Keratinocyte (primary cell): Measurements from ENCODE around the gene APOL3. TPM values are rescaled to one million over a fixed set of nuclear protein-coding genes. Genes with fewer than 3 reads are reported as not detected.

Source experiments
- DNase-seq: peaks from one replicate; pipeline ENCODE4 v3.0.0-alpha.2; 2011; ENCODE audit warnings: low read depth, missing footprints, low spot score
- FAIRE-seq: peaks from 2 replicates; lab custom pipeline; 2011; peaks lifted over from hg19 to GRCh38; lab: Jason Lieb, UNC
- H2AFZ ChIP-seq: 2 replicates; pipeline ENCODE4 v1.6.0; 2012; ENCODE audit warnings: low read length, control low read depth, inconsistent platforms; ENCODE audit not compliant: control insufficient read depth
- H3K27ac ChIP-seq: 2 replicates; pipeline ENCODE4 v1.5.1; 2011; ENCODE audit warnings: low read length; ENCODE audit not compliant: control insufficient read depth, insufficient read depth
- H3K27me3 ChIP-seq: 3 replicates; pipeline ENCODE4 v1.6.0; 2011; ENCODE audit warnings: low read length; ENCODE audit not compliant: control insufficient read depth, insufficient read depth; ENCODE audit errors: extremely low read depth
- H3K36me3 ChIP-seq, 2 experiments: 2 replicates in 1 of 2; 3 replicates in 1 of 2; pipeline ENCODE4 v1.5.1; 2011; ENCODE audit warnings: low read length in 2 of 2, mild to moderate bottlenecking in 1 of 2; ENCODE audit not compliant: control insufficient read depth in 2 of 2, insufficient read depth in 2 of 2; ENCODE audit errors: extremely low read depth in 1 of 2
- H3K4me1 ChIP-seq: 3 replicates; pipeline ENCODE4 v1.5.1; 2011; ENCODE audit warnings: low read length; ENCODE audit not compliant: control insufficient read depth, insufficient read depth; ENCODE audit errors: extremely low read depth
- H3K4me2 ChIP-seq: 3 replicates; pipeline ENCODE4 v1.6.0; 2011; ENCODE audit warnings: low read depth, low read length; ENCODE audit not compliant: control insufficient read depth, insufficient read depth; ENCODE audit errors: extremely low read depth
- H3K4me3 ChIP-seq, 3 experiments: fragments of 200-600 bp in 1 of 3; sonication (generic) in 1 of 3; 2 replicates in 2 of 3; 3 replicates in 1 of 3; pipeline ENCODE4 v1.5.1; 2011 to 2016; ENCODE audit warnings: low read length in 3 of 3, mild to moderate bottlenecking in 3 of 3, control low read depth in 2 of 3, inconsistent platforms in 1 of 3, low read depth in 1 of 3, mixed read lengths in 1 of 3, mixed run types in 1 of 3, moderate library complexity in 1 of 3; ENCODE audit not compliant: control insufficient read depth in 2 of 3, insufficient read depth in 2 of 3; ENCODE audit errors: extremely low read depth in 1 of 3
- H3K79me2 ChIP-seq: 2 replicates; pipeline ENCODE4 v1.6.0; 2012; ENCODE audit warnings: low read length; ENCODE audit not compliant: control insufficient read depth, insufficient read depth
- H3K9ac ChIP-seq: 3 replicates; pipeline ENCODE4 v1.6.0; 2011; ENCODE audit warnings: low read length; ENCODE audit not compliant: control insufficient read depth, insufficient read depth; ENCODE audit errors: extremely low read depth
- H3K9me1 ChIP-seq: 3 replicates; pipeline ENCODE4 v1.6.0; 2011; ENCODE audit warnings: low read length; ENCODE audit not compliant: control insufficient read depth, insufficient read depth; ENCODE audit errors: extremely low read depth
- H3K9me3 ChIP-seq: 2 replicates; pipeline ENCODE4 v1.5.1; 2012; ENCODE audit warnings: low read depth, low read length; ENCODE audit not compliant: control insufficient read depth
- H4K20me1 ChIP-seq: 3 replicates; pipeline ENCODE4 v1.6.0; 2011; ENCODE audit warnings: low read length; ENCODE audit not compliant: control insufficient read depth, insufficient read depth; ENCODE audit errors: extremely low read depth
- EZH2 ChIP-seq: IDR thresholded peaks from one replicate; pipeline ENCODE4 v1.6.1; 2012; ENCODE audit warnings: inconsistent platforms, mild to moderate bottlenecking, low read length, moderate library complexity
- dilution Hi-C: fragments of 300-500 bp; cut with MboI; formaldehyde crosslinking; loops from one replicate; pipeline ENCODE4 v1.7.0; 2020; ENCODE audit warnings: low sequenced_read_pairs; ENCODE audit not compliant: extremely low pct_ligation_motif_present
- polyA plus RNA-seq, 5 experiments: library from polyadenylated mRNA; depleted of rRNA in 3 of 5; stranded (reverse) in 3 of 5; stranded (forward) in 1 of 5; unstranded in 1 of 5; fragments of >200 nt; gene quantifications; 1 replicate in 1 of 5; 2 replicates in 3 of 5; 3 replicates in 1 of 5; pipeline versions ENCODE4 v1.2.1 to v1.2.3, GENCODE V29; 2011 to 2012; ENCODE audit warnings: missing spikeins in 2 of 5, low read depth in 1 of 5, low replicate concordance in 1 of 5
- TF ChIP-seq, protein P1 (sequence below), 3 experiments: IDR thresholded peaks in 1 of 3; conservative IDR thresholded peaks in 1 of 3; optimal IDR thresholded peaks in 1 of 3; 2 replicates in 2 of 3; 3 replicates in 1 of 3; pipeline versions ENCODE3 to v1.5.1; 2011; ENCODE audit warnings: low read length in 3 of 3, mild to moderate bottlenecking in 3 of 3, moderate library complexity in 2 of 3, control low read depth in 1 of 3, inconsistent platforms in 1 of 3; ENCODE audit not compliant: insufficient read depth in 2 of 3; ENCODE audit errors: extremely low read depth in 1 of 3

Gene APOL3
- polyA plus RNA-seq, 1 donor (not counting 4 experiments of a cell fraction or from before 2014, with no cell fraction given): 0.92 TPM

DNA sequence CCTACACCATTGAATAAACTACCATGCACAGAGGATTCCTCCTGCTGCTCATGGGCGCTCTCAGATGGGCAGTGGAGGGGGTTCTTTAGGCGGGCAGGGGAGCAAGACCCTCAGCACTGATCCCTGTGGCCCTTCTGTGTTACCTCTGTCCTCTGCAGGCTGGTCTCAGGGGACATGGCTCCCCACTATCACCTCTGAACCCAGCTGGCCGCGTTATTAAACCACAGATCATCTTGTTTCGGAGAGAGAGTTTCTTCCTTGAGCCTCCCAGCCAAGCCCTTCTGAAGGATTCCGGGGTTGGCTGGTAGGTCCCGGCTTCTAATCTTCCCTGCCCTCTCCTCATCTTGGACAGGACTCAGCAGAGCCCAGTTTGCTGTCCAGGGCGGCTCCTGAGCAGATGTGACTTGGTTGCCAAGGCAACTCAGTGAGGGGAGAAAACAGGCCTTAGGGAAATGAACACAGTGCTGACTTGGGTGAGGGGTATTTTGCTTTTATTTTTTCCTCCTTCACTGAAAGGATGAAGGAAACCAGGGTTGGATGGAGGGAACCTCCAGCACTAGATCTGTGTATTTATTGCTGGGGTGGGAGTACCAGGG lies 13.3 kb downstream of the APOL3 start:
- no peaks in the 10 kb centered on the region for H3K9me3 ChIP-seq
- dilution Hi-C loops: no loop called here
- H2AFZ ChIP-seq: no peak overlapping the region
- no peak overlapping the region for H3K4me3 ChIP-seq
- no peak overlapping the region for H3K9ac ChIP-seq
- FAIRE-seq: no peak
- no peaks in the 10 kb centered on the region for H3K9me1 ChIP-seq
- H3K27me3 ChIP-seq: peaks cover 6% of the 10 kb centered on the region
- no peak overlapping the region for H3K4me2 ChIP-seq
- no peak for DNase-seq
- no peaks in the 10 kb centered on the region for H3K36me3 ChIP-seq
- H3K79me2 ChIP-seq: no peaks in the 10 kb centered on the region
- H3K27ac ChIP-seq: no peak overlapping the region
- no peaks in the 10 kb centered on the region for H4K20me1 ChIP-seq
- TF ChIP-seq, protein P1, sequence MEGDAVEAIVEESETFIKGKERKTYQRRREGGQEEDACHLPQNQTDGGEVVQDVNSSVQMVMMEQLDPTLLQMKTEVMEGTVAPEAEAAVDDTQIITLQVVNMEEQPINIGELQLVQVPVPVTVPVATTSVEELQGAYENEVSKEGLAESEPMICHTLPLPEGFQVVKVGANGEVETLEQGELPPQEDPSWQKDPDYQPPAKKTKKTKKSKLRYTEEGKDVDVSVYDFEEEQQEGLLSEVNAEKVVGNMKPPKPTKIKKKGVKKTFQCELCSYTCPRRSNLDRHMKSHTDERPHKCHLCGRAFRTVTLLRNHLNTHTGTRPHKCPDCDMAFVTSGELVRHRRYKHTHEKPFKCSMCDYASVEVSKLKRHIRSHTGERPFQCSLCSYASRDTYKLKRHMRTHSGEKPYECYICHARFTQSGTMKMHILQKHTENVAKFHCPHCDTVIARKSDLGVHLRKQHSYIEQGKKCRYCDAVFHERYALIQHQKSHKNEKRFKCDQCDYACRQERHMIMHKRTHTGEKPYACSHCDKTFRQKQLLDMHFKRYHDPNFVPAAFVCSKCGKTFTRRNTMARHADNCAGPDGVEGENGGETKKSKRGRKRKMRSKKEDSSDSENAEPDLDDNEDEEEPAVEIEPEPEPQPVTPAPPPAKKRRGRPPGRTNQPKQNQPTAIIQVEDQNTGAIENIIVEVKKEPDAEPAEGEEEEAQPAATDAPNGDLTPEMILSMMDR (optimal IDR thresholded peaks at IDR 0.05 in 1 of 3, IDR thresholded peaks at IDR 0.05 in 1 of 3, conservative IDR thresholded peaks at IDR 0.05 in 1 of 3; ENCODE audit: extremely low read depth in 1 of 3, insufficient read depth in 2 of 3, low read length in 3 of 3): no peak
- TF ChIP-seq EZH2: no peak
- no peaks in the 10 kb centered on the region for H3K4me1 ChIP-seq

DNA sequence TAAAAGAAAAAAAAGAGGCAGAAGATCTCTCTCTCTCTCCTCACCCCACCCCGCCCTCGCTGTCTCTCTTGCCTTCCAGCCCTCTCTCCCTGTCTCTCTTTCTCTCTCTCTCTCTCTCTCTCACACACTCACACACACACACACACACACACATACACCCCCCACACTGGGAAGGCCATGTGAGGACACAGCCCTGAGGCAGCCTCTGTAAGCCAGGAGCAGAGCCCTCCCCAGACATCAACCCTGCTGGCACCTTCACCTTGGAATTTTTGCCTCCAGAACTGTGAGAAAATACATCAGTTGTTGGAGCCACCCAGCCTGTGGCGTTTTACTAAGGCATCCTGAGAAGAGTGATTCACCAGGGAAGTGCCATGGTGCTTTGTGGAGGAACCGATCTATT lies 14.7 kb downstream of the APOL3 start:
- Histone ChIP-seq H3K4me3 (no peak overlapping the region), H3K9ac (no peak overlapping the region), H3K9me1 (no peaks in the 10 kb centered on the region), H3K4me1 (no peaks in the 10 kb centered on the region), H3K36me3 (no peaks in the 10 kb centered on the region), H2AFZ (no peak overlapping the region), H3K27ac (no peak overlapping the region), H4K20me1 (no peaks in the 10 kb centered on the region), H3K79me2 (no peaks in the 10 kb centered on the region), H3K27me3 (peaks cover 6% of the 10 kb centered on the region), H3K9me3 (no peaks in the 10 kb centered on the region), H3K4me2 (no peak overlapping the region)
- TF ChIP-seq, protein P1 (optimal IDR thresholded peaks at IDR 0.05 in 1 of 3, IDR thresholded peaks at IDR 0.05 in 1 of 3, conservative IDR thresholded peaks at IDR 0.05 in 1 of 3; ENCODE audit: extremely low read depth in 1 of 3, insufficient read depth in 2 of 3, low read length in 3 of 3): no peak
- TF ChIP-seq EZH2: no peak
- dilution Hi-C loops: no loop called here
- no peak for FAIRE-seq
- DNase-seq: no peak
